Endodermal cell (in vitro differentiated cells): ENCODE results near the gene RGS19. TPM values are rescaled to one million over a fixed set of nuclear protein-coding genes. Genes with fewer than 3 reads are reported as not detected.

ENCODE experiments used
- DNase-seq: peaks from one replicate; pipeline ENCODE4 v3.0.0-alpha.2; 2017
- H3K27ac ChIP-seq: 2 replicates; pipeline ENCODE4 v1.5.1; 2013; ENCODE audit warnings: mild to moderate bottlenecking, low read depth, low read length, moderate library complexity
- H3K27me3 ChIP-seq: 2 replicates; pipeline ENCODE4 v1.6.1; 2013; ENCODE audit warnings: mild to moderate bottlenecking, low read length, moderate library complexity; ENCODE audit not compliant: insufficient read depth, control insufficient read depth, poor library complexity, severe bottlenecking
- H3K36me3 ChIP-seq: 2 replicates; pipeline ENCODE4 v1.7.0; 2013; ENCODE audit warnings: mild to moderate bottlenecking, low read length, moderate library complexity; ENCODE audit not compliant: control insufficient read depth, insufficient read depth
- H3K4me1 ChIP-seq: one replicate; pipeline ENCODE4 v1.7.0; 2013; ENCODE audit warnings: low read length; ENCODE audit not compliant: control insufficient read depth, insufficient read depth
- H3K4me3 ChIP-seq: 2 replicates; pipeline ENCODE4 v1.5.1; 2013; ENCODE audit warnings: mild to moderate bottlenecking, low read length, moderate library complexity
- H3K9ac ChIP-seq: 2 replicates; pipeline ENCODE4 v1.6.1; 2013; ENCODE audit warnings: mild to moderate bottlenecking, low read length, moderate library complexity; ENCODE audit not compliant: poor library complexity, severe bottlenecking; ENCODE audit errors: extremely low read depth
- H3K9me3 ChIP-seq: 2 replicates; pipeline ENCODE4 v1.6.1; 2013; ENCODE audit warnings: mild to moderate bottlenecking, low read length, moderate library complexity; ENCODE audit not compliant: control insufficient read depth
- H3K27ac Mint-ChIP-seq: 2 replicates; pipeline ENCODE4 v1.8.0; 2020; ENCODE audit warnings: mixed read lengths
- H3K27me3 Mint-ChIP-seq: 2 replicates; pipeline ENCODE4 v1.8.0; 2021; ENCODE audit warnings: mild to moderate bottlenecking, mixed read lengths; ENCODE audit not compliant: insufficient read depth
- H3K36me3 Mint-ChIP-seq: 2 replicates; pipeline ENCODE4 v1.8.0; 2020; ENCODE audit warnings: low read depth, mixed read lengths
- H3K4me1 Mint-ChIP-seq: 2 replicates; pipeline ENCODE4 v1.8.0; 2020; ENCODE audit warnings: mixed read lengths
- H3K4me3 Mint-ChIP-seq: 2 replicates; pipeline ENCODE4 v1.8.0; 2020; ENCODE audit warnings: mild to moderate bottlenecking, moderate library complexity, mixed read lengths
- H3K9me3 Mint-ChIP-seq: 2 replicates; pipeline ENCODE4 v1.8.0; 2020; ENCODE audit warnings: mild to moderate bottlenecking, mixed read lengths
- CTCF ChIP-seq: fragments of 200-600 bp; sonication (generic); conservative IDR thresholded peaks from 2 replicates; pipeline ENCODE4 v1.5.0; 2021; ENCODE audit warnings: antibody characterized with exemption, mild to moderate bottlenecking
- WGBS, 2 experiments: methylation state at CpG; one replicate each; pipeline versions ENCODE4 v1.1.5 to v1.1.7; 2013; ENCODE audit warnings: missing lambda C conversion rate in 2 of 2, mixed read lengths in 1 of 2; ENCODE audit not compliant: insufficient coverage in 1 of 2, insufficient read length in 1 of 2; 5-methylcytosine and 5-hydroxymethylcytosine counted together
- total RNA-seq, 2 donors: library from RNA; stranded (reverse); fragmentation: NEBNext Ultra II Directional in 1 of 2; extraction: Animal tissue kit (Norgen Biotek cat#: 25700) in 1 of 2; gene quantifications; 2 replicates in 1 of 2; 3 replicates in 1 of 2; pipeline ENCODE4 v1.2.1, GENCODE V29; 2021

RGS19 gene
- total RNA-seq, 2 donors from 2014 or later = 14.6 to 15.8 TPM

- 94 to 96% methylated on average over 8 of the region's 8 CpGs for WGBS, 2 experiments
- TF ChIP-seq CTCF = no peak
- DNase-seq = no peak
- Mint-ChIP-seq H3K9me3 (no peaks in the 10 kb centered on the region), H3K36me3 (peaks cover 4% of the 10 kb centered on the region), H3K27ac (no peak overlapping the region), H3K4me1 (peaks cover 3% of the 10 kb centered on the region), H3K27me3 (no peaks in the 10 kb centered on the region), H3K4me3 (no peak overlapping the region)
- Histone ChIP-seq H3K9ac (no peak overlapping the region), H3K27ac (no peak overlapping the region), H3K36me3 (no peaks in the 10 kb centered on the region), H3K4me1 (no peaks in the 10 kb centered on the region), H3K27me3 (no peaks in the 10 kb centered on the region), H3K4me3 (no peak overlapping the region), H3K9me3 (no peaks in the 10 kb centered on the region)
Measured at GRCh38 chr20:64074963-64075362, 4.4 kb downstream of the RGS19 start.

GRCh38 chr20:64074184-64074789 lies 5.0 kb downstream of the RGS19 start:
- Mint-ChIP-seq H3K4me3 (no peak overlapping the region), H3K27ac (no peak overlapping the region)

GRCh38 chr20:64073476-64074183 lies 5.7 kb downstream of the RGS19 start:
- no peak overlapping the region for H3K4me3 ChIP-seq
- H3K36me3 Mint-ChIP-seq = peaks cover 4% of the 10 kb centered on the region
- WGBS, 2 experiments = 92 to 100% methylated on average over 9 to 37 of the region's 37 CpGs

More at GRCh38 chr20:64074184-64074789, 5.0 kb downstream of the RGS19 start:
- DNase-seq = no peak
- Histone ChIP-seq H3K27ac (no peak overlapping the region), H3K9ac (no peak overlapping the region), H3K4me3 (no peak overlapping the region), H3K9me3 (no peaks in the 10 kb centered on the region), H3K4me1 (no peaks in the 10 kb centered on the region), H3K36me3 (no peaks in the 10 kb centered on the region), H3K27me3 (no peaks in the 10 kb centered on the region)
- H3K9me3 Mint-ChIP-seq = no peaks in the 10 kb centered on the region
- no peak for TF ChIP-seq CTCF
- WGBS, 2 experiments = 93 to 97% methylated on average over 27 to 28 of the region's 28 CpGs
- no peaks in the 10 kb centered on the region for H3K27me3 Mint-ChIP-seq
- peaks cover 3% of the 10 kb centered on the region for H3K4me1 Mint-ChIP-seq
- H3K36me3 Mint-ChIP-seq = peaks cover 4% of the 10 kb centered on the region

More at GRCh38 chr20:64073476-64074183, 5.7 kb downstream of the RGS19 start:
- Histone ChIP-seq H3K9ac (no peak overlapping the region), H3K27ac (no peak overlapping the region), H3K27me3 (no peaks in the 10 kb centered on the region), H3K4me1 (no peaks in the 10 kb centered on the region), H3K9me3 (no peaks in the 10 kb centered on the region), H3K36me3 (no peaks in the 10 kb centered on the region)
- DNase-seq = no peak
- Mint-ChIP-seq H3K27me3 (no peaks in the 10 kb centered on the region), H3K4me1 (no peaks in the 10 kb centered on the region), H3K9me3 (no peaks in the 10 kb centered on the region), H3K4me3 (no peak overlapping the region), H3K27ac (no peak overlapping the region)
- TF ChIP-seq CTCF = no peak
